Measurements from ENCODE around the gene PSME1.
"Not testable (repeated sequence)": the region's sequence is repeated elsewhere in the genome, so short reads cannot be mapped to it uniquely, and the experiment has no call there.

DNA sequence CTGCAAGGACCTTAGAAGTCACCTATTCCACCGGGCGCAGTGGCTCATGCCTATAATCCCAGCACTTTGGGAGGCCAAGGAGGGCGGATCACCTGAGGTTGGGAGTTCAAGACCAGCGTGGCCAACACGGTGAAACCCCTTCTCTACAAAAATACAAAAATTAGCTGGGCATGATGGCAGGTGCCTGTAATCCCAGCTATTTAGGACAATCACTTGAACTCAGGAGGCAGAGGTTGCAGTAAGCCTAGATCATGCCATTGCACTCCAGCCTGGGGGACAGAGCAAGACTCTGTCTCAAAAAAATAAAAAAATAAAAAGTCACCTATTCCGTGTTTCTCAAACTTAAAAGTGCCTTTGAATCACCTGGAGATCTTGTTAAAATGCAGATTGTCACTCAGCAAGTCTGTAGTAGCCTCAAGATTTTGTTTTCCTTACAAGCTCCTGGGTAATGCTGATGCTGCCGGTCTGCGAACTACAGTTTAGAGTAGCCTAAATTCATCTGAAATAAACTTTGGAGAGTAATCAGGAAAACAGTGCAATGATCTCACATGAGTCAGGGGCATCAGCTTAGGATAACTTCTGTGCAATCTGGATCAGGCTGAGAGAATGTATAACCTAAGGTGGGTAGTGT, 30.3 kb upstream of the PSME1 start:
- TF ChIP-seq CTCF (conservative IDR thresholded peaks at IDR 0.05); ZFX (IDR thresholded peaks at IDR 0.05): not testable (repeated sequence)

All from C4-2B (cell line).